Measurements from ENCODE around the gene UBE2O. TPM values are rescaled to one million over a fixed set of nuclear protein-coding genes. Genes with fewer than 3 reads are reported as not detected.

UBE2O gene
- total and polyA plus RNA-seq, 10 donors: 7.2 to 55.9 (median 30.4) TPM

- intact Hi-C loops (cut with DNase I; ENCODE audit: low total_unique reads): loop anchor here (5.0 kb wide), 1 partner anchor 95 kb away; no protein-coding TSS in a partner anchor
- DNase-seq: no peak
- no peaks in the 10 kb centered on the region for H3K27me3 ChIP-seq (replicated peaks in 1 of 7)
- H3K36me3 ChIP-seq: peaks cover 0 to 100% (median 77%) of the 10 kb centered on the region in 6 donors
- 92 to 95% (median 94%) methylated on average over 7 to 8 of the region's 8 CpGs for WGBS, 5 donors
- TF ChIP-seq POLR2A (IDR thresholded peaks at IDR 0.05) (no peak), POLR2AphosphoS5 (IDR thresholded peaks at IDR 0.05) (no peak), CTCF (IDR thresholded peaks at IDR 0.05 in 8 of 11, conservative IDR thresholded peaks at IDR 0.05 in 3 of 11) (no peak)
- no peak overlapping the region for H3K27ac ChIP-seq
- peaks cover 0 to 19% (median 17%) of the 10 kb centered on the region in 6 donors for H3K4me1 ChIP-seq
- H3K9me3 ChIP-seq: no peaks in the 10 kb centered on the region
- H3K4me3 ChIP-seq: no peak overlapping the region
These were observed 55.8 kb downstream of the UBE2O start for GRCh38 chr17:76397184-76397583.

GRCh38 chr17:76395980-76396379 is 57.0 kb downstream of the UBE2O start:
- H3K36me3 ChIP-seq: peaks cover 0 to 100% (median 72%) of the 10 kb centered on the region in 6 donors
- intact Hi-C loops (cut with DNase I; ENCODE audit: low total_unique reads): loop anchor here (5.0 kb wide), 1 partner anchor 94 kb away; no protein-coding TSS in a partner anchor
- DNase-seq: no peak

GRCh38 chr17:76394166-76394565 is 58.8 kb downstream of the UBE2O start:
- Histone ChIP-seq H3K4me1 (peaks cover 0 to 29% (median 21%) of the 10 kb centered on the region in 6 donors), H3K27me3 (replicated peaks in 1 of 7) (no peaks in the 10 kb centered on the region), H3K36me3 (peaks cover 0 to 96% (median 61%) of the 10 kb centered on the region in 6 donors), H3K9me3 (no peaks in the 10 kb centered on the region), H3K27ac (no peak overlapping the region), H3K4me3 (no peak overlapping the region)
- 91 to 95% (median 93%) methylated on average over 10 of the region's 10 CpGs for WGBS, 5 donors
- TF ChIP-seq POLR2A (IDR thresholded peaks at IDR 0.05): no peak
- TF ChIP-seq CTCF (IDR thresholded peaks at IDR 0.05 in 8 of 11, conservative IDR thresholded peaks at IDR 0.05 in 3 of 11): no peak
- no peak for TF ChIP-seq POLR2AphosphoS5 (IDR thresholded peaks at IDR 0.05)
- intact Hi-C loops (cut with DNase I; ENCODE audit: low total_unique reads): no loop called here
- DNase-seq: no peak

More at GRCh38 chr17:76395980-76396379, 57.0 kb downstream of the UBE2O start:
- TF ChIP-seq POLR2A (IDR thresholded peaks at IDR 0.05): no peak
- no peak for TF ChIP-seq POLR2AphosphoS5 (IDR thresholded peaks at IDR 0.05)
- TF ChIP-seq CTCF (IDR thresholded peaks at IDR 0.05 in 8 of 11, conservative IDR thresholded peaks at IDR 0.05 in 3 of 11): no peak
- H3K4me3 ChIP-seq: no peak overlapping the region
- WGBS, 5 donors: 94 to 98% (median 96%) methylated on average over 15 of the region's 15 CpGs
- H3K9me3 ChIP-seq: no peaks in the 10 kb centered on the region
- peaks cover 0 to 19% (median 17%) of the 10 kb centered on the region in 6 donors for H3K4me1 ChIP-seq
- no peak overlapping the region for H3K27ac ChIP-seq
- H3K27me3 ChIP-seq (replicated peaks in 1 of 7): no peaks in the 10 kb centered on the region

- Histone ChIP-seq H3K27me3 (replicated peaks in 1 of 7) (no peaks in the 10 kb centered on the region), H3K4me1 (peaks cover under 1 to 21% (median 9%) of the 10 kb centered on the region in 6 donors), H3K27ac (no peak overlapping the region), H3K4me3 (no peak overlapping the region), H3K36me3 (peaks cover 0 to 69% (median 43%) of the 10 kb centered on the region in 6 donors), H3K9me3 (no peaks in the 10 kb centered on the region)
- no peak for DNase-seq
- WGBS, 5 donors: 96 to 98% (median 97%) methylated on average over 13 to 21 of the region's 21 CpGs
- intact Hi-C loops (cut with DNase I; ENCODE audit: low total_unique reads): no loop called here
- peak in 1 of 3 donors; percentile 25 for TF ChIP-seq POLR2AphosphoS5 (IDR thresholded peaks at IDR 0.05)
- TF ChIP-seq POLR2A (IDR thresholded peaks at IDR 0.05): no peak
These were observed 61.7 kb downstream of the UBE2O start for GRCh38 chr17:76391200-76391715.

Measured in spleen (tissue), 11 donors.